Prostate gland (tissue), 2 donors: ENCODE data around the gene AFAP1. TPM values are rescaled to one million over a fixed set of nuclear protein-coding genes. Genes with fewer than 3 reads are reported as not detected.

Experiments used
- DNase-seq: peaks from one replicate; pipeline ENCODE4 v3.0.0-alpha.2; 2019; ENCODE audit warnings: low spot score
- H3K27ac ChIP-seq, 2 donors: fragments of 200-600 bp; sonication (generic); 2 replicates each; pipeline ENCODE4 v1.5.1; 2017 to 2019
- H3K27me3 ChIP-seq: fragments of 200-600 bp; sonication (generic); replicated peaks from 2 replicates; pipeline ENCODE4 v1.5.1; 2019; ENCODE audit not compliant: insufficient read depth
- H3K36me3 ChIP-seq, 2 donors: fragments of 200-600 bp; sonication (generic); 1 replicate in 1 of 2; 2 replicates in 1 of 2; pipeline versions ENCODE4 v1.5.1 to v1.8.1; 2017 to 2019
- H3K4me1 ChIP-seq: fragments of 200-600 bp; sonication (generic); replicated peaks from 2 replicates; pipeline ENCODE4 v1.5.1; 2019
- H3K4me3 ChIP-seq, 2 donors: fragments of 200-600 bp; sonication (generic); 2 replicates each; pipeline ENCODE4 v1.5.1; 2017 to 2019
- H3K9me3 ChIP-seq: fragments of 200-600 bp; sonication (generic); 2 replicates; pipeline ENCODE4 v1.5.1; 2017
- CTCF ChIP-seq, 4 experiments: fragments of 200-600 bp in 2 of 4; fragments of 450-650 bp in 2 of 4; sonication (generic) in 2 of 4; IDR thresholded peaks; 1 replicate in 3 of 4; 2 replicates in 1 of 4; pipeline ENCODE4 v1.5.1; 2016 to 2019; ENCODE audit warnings: antibody characterized with exemption in 4 of 4, mild to moderate bottlenecking in 2 of 4, moderate library complexity in 2 of 4
- POLR2A ChIP-seq: fragments of 450-650 bp; IDR thresholded peaks from one replicate; pipeline ENCODE4 v1.6.1; 2016; ENCODE audit warnings: antibody characterized with exemption, mild to moderate bottlenecking
- POLR2AphosphoS5 ChIP-seq: sonication (generic); formaldehyde crosslinking; IDR thresholded peaks from one replicate; pipeline ENCODE4 v1.6.1; 2017; ENCODE audit warnings: antibody characterized with exemption
- WGBS: methylation state at CpG from one replicate; pipeline ENCODE4 v1.1.5; 2018; 5-methylcytosine and 5-hydroxymethylcytosine counted together
- intact Hi-C: fragments of 100-400 bp; cut with DNase I; formaldehyde crosslinking; loops from one replicate; pipeline ENCODE4 v1.14.2; 2022
- total RNA-seq, 2 donors: library from RNA; depleted of rRNA; stranded (reverse); fragments of >200 nt; gene quantifications; one replicate each; pipeline ENCODE4 v1.1.0, GENCODE V29; 2016

Gene AFAP1
- total RNA-seq, 2 donors from 2014 or later = 17.5 to 19.8 TPM

GRCh38 chr4:7900334-7900909, 39.2 kb downstream of the AFAP1 start:
- intact Hi-C loops = no loop called here
- 72% methylated on average over 8 of the region's 9 CpGs for WGBS

GRCh38 chr4:7899184-7899869, 40.3 kb downstream of the AFAP1 start:
- 72% methylated on average over 9 of the region's 9 CpGs for WGBS
- H3K36me3 ChIP-seq = no peaks in the 10 kb centered on the region
- H3K27me3 ChIP-seq = no peaks in the 10 kb centered on the region
- H3K9me3 ChIP-seq = no peaks in the 10 kb centered on the region
- intact Hi-C loops = no loop called here
- no peak for DNase-seq
- TF ChIP-seq POLR2A = no peak
- no peak for TF ChIP-seq POLR2AphosphoS5
- no peak for TF ChIP-seq CTCF (IDR thresholded peaks at IDR 0.05)
- H3K4me1 ChIP-seq = no peaks in the 10 kb centered on the region
- H3K4me3 ChIP-seq = no peak overlapping the region
- no peak overlapping the region for H3K27ac ChIP-seq

More at GRCh38 chr4:7900334-7900909, 39.2 kb downstream of the AFAP1 start:
- Histone ChIP-seq H3K27ac (no peak overlapping the region), H3K4me3 (no peak overlapping the region), H3K36me3 (no peaks in the 10 kb centered on the region), H3K9me3 (no peaks in the 10 kb centered on the region), H3K4me1 (no peaks in the 10 kb centered on the region), H3K27me3 (no peaks in the 10 kb centered on the region)
- DNase-seq = no peak
- TF ChIP-seq POLR2AphosphoS5 = no peak
- TF ChIP-seq POLR2A = no peak
- no peak for TF ChIP-seq CTCF (IDR thresholded peaks at IDR 0.05)

- WGBS = 80% methylated on average over 4 of the region's 4 CpGs
- Histone ChIP-seq H3K27ac (no peak overlapping the region), H3K4me3 (no peak overlapping the region), H3K4me1 (no peaks in the 10 kb centered on the region), H3K9me3 (no peaks in the 10 kb centered on the region), H3K27me3 (no peaks in the 10 kb centered on the region), H3K36me3 (no peaks in the 10 kb centered on the region)
- TF ChIP-seq POLR2A (no peak), POLR2AphosphoS5 (no peak), CTCF (IDR thresholded peaks at IDR 0.05) (no peak)
- no peak for DNase-seq
- intact Hi-C loops = no loop called here
These were observed 41.3 kb downstream of the AFAP1 start for GRCh38 chr4:7898385-7898784.

- Histone ChIP-seq H3K27me3 (no peaks in the 10 kb centered on the region), H3K27ac (no peak overlapping the region), H3K4me1 (no peaks in the 10 kb centered on the region), H3K9me3 (no peaks in the 10 kb centered on the region), H3K36me3 (no peaks in the 10 kb centered on the region), H3K4me3 (no peak overlapping the region)
- WGBS = 95% methylated on average over 7 of the region's 7 CpGs
- intact Hi-C loops = no loop called here
- TF ChIP-seq POLR2A = no peak
- TF ChIP-seq CTCF (IDR thresholded peaks at IDR 0.05) = no peak
- no peak for TF ChIP-seq POLR2AphosphoS5
- no peak for DNase-seq
These were observed 41.9 kb downstream of the AFAP1 start for GRCh38 chr4:7897811-7898210.

GRCh38 chr4:7894677-7895181, 44.9 kb downstream of the AFAP1 start:
- TF ChIP-seq POLR2AphosphoS5 (no peak), CTCF (IDR thresholded peaks at IDR 0.05) (no peak), POLR2A (no peak)
- WGBS = 66% methylated on average over 15 of the region's 15 CpGs
- H3K9me3 ChIP-seq = no peaks in the 10 kb centered on the region
- no peak for DNase-seq
- no peaks in the 10 kb centered on the region for H3K4me1 ChIP-seq
- H3K4me3 ChIP-seq = no peak overlapping the region
- H3K27me3 ChIP-seq = no peaks in the 10 kb centered on the region
- no peaks in the 10 kb centered on the region for H3K36me3 ChIP-seq
- no peak overlapping the region for H3K27ac ChIP-seq
- intact Hi-C loops = no loop called here
